Natural killer cell treated with Interleukin-12 subunit alpha and Interleukin-12 subunit beta and Interleukin-15 and Interleukin-18, amount 100 ng/mL, for 72 hours (primary cell): Measurements from ENCODE around the gene TEX35. TPM values are rescaled to one million over a fixed set of nuclear protein-coding genes. Genes with fewer than 3 reads are reported as not detected.

Experiments
- ATAC-seq, 2 donors: fragments of 150-1000 bp; cut with Tn5 transposase in 1 of 2; sonication (Bioruptor Pico), chemical (Tn5 transposase) in 1 of 2; 2 replicates each; pipeline ENCODE4 v1.10.0; 2021
- DNase-seq: peaks from one replicate; pipeline ENCODE4 v3.0.0; 2022; ENCODE audit warnings: low spot score
- H3K27ac Mint-ChIP-seq, 2 donors: 1 replicate in 1 of 2; 2 replicates in 1 of 2; pipeline ENCODE4 v1.8.0; 2022; ENCODE audit warnings: mixed read lengths in 2 of 2, mild to moderate bottlenecking in 1 of 2, moderate library complexity in 1 of 2
- H3K27me3 Mint-ChIP-seq, 2 donors: 1 replicate in 1 of 2; 2 replicates in 1 of 2; pipeline ENCODE4 v1.8.0; 2022; ENCODE audit warnings: mixed read lengths in 2 of 2
- H3K36me3 Mint-ChIP-seq: one replicate; pipeline ENCODE4 v1.8.0; 2022; ENCODE audit warnings: mixed read lengths
- H3K4me1 Mint-ChIP-seq, 2 donors: 1 replicate in 1 of 2; 2 replicates in 1 of 2; pipeline ENCODE4 v1.8.0; 2022; ENCODE audit warnings: low read depth in 2 of 2, mixed read lengths in 2 of 2, mild to moderate bottlenecking in 1 of 2
- H3K4me3 Mint-ChIP-seq: one replicate; pipeline ENCODE4 v1.8.0; 2022; ENCODE audit warnings: mixed read lengths
- H3K9me3 Mint-ChIP-seq: 2 replicates; pipeline ENCODE4 v1.8.0; 2022; ENCODE audit warnings: mixed read lengths
- total RNA-seq, 2 donors: library from RNA; stranded (reverse); gene quantifications; one replicate each; pipeline ENCODE4 v1.2.3, GENCODE V29; 2022

The TEX35 gene
- total RNA-seq, 2 donors from 2014 or later, result not detected

GRCh38 chr1:178513278-178513983 lies 522 bp downstream of the TEX35 start:
- Mint-ChIP-seq H3K4me1 (no peaks in the 10 kb centered on the region), H3K36me3 (no peaks in the 10 kb centered on the region), H3K9me3 (no peaks in the 10 kb centered on the region), H3K27ac (no peak overlapping the region), H3K4me3 (no peak overlapping the region), H3K27me3 (peaks cover 1 to 5% of the 10 kb centered on the region in 2 donors)
- no peak for ATAC-seq
- DNase-seq, result no peak

- Mint-ChIP-seq H3K27me3 (peaks cover 8 to 10% of the 10 kb centered on the region in 2 donors), H3K27ac (no peak overlapping the region), H3K9me3 (no peaks in the 10 kb centered on the region), H3K36me3 (no peaks in the 10 kb centered on the region), H3K4me1 (no peaks in the 10 kb centered on the region), H3K4me3 (no peak overlapping the region)
- no peak for ATAC-seq
- peak; percentile 42 for DNase-seq
Observed at GRCh38 chr1:178516110-178516509, 3.2 kb downstream of the TEX35 start.

GRCh38 chr1:178518894-178519293 lies 6.0 kb downstream of the TEX35 start:
- Mint-ChIP-seq H3K27ac (no peak overlapping the region), H3K36me3 (no peaks in the 10 kb centered on the region), H3K4me1 (no peaks in the 10 kb centered on the region), H3K9me3 (no peaks in the 10 kb centered on the region), H3K27me3 (peaks cover 8 to 16% of the 10 kb centered on the region in 2 donors), H3K4me3 (no peak overlapping the region)
- DNase-seq, result peak; percentile 23
- no peak for ATAC-seq

- Mint-ChIP-seq H3K36me3 (no peaks in the 10 kb centered on the region), H3K4me3 (no peak overlapping the region), H3K9me3 (no peaks in the 10 kb centered on the region), H3K4me1 (no peaks in the 10 kb centered on the region), H3K27me3 (peaks cover 2 to 16% of the 10 kb centered on the region in 2 donors), H3K27ac (no peak overlapping the region)
- ATAC-seq, result peak in 1 of 2 donors; percentile 59
- no peak for DNase-seq
Observed at GRCh38 chr1:178520803-178521202, 7.9 kb downstream of the TEX35 start.

GRCh38 chr1:178521241-178521640 lies 8.3 kb downstream of the TEX35 start:
- Mint-ChIP-seq H3K4me3 (no peak overlapping the region), H3K27ac (no peak overlapping the region), H3K4me1 (no peaks in the 10 kb centered on the region), H3K27me3 (peaks cover 2 to 16% of the 10 kb centered on the region in 2 donors), H3K36me3 (no peaks in the 10 kb centered on the region), H3K9me3 (no peaks in the 10 kb centered on the region)
- DNase-seq (peak; percentile 56), ATAC-seq (peak in 1 of 2 donors; percentile 65)

GRCh38 chr1:178527117-178527516 lies 14.2 kb downstream of the TEX35 start:
- Mint-ChIP-seq H3K36me3 (no peaks in the 10 kb centered on the region), H3K27me3 (peaks cover 0 to 7% of the 10 kb centered on the region in 2 donors), H3K4me1 (no peaks in the 10 kb centered on the region), H3K4me3 (no peak overlapping the region), H3K27ac (no peak overlapping the region), H3K9me3 (no peaks in the 10 kb centered on the region)
- no peak for DNase-seq
- ATAC-seq, result no peak

- Mint-ChIP-seq H3K4me1 (peaks cover 0 to 3% of the 10 kb centered on the region in 2 donors), H3K4me3 (no peak overlapping the region), H3K27ac (no peak overlapping the region), H3K27me3 (peaks cover under 1 to 3% of the 10 kb centered on the region in 2 donors), H3K9me3 (no peaks in the 10 kb centered on the region), H3K36me3 (no peaks in the 10 kb centered on the region)
- ATAC-seq (no peak), DNase-seq (peak; percentile 32)
Observed at GRCh38 chr1:178528228-178528952, 15.5 kb downstream of the TEX35 start.

GRCh38 chr1:178528953-178529335 lies 16.0 kb downstream of the TEX35 start:
- Mint-ChIP-seq H3K27me3 (peaks cover 0 to 3% of the 10 kb centered on the region in 2 donors), H3K4me1 (peaks cover 0 to 3% of the 10 kb centered on the region in 2 donors), H3K36me3 (no peaks in the 10 kb centered on the region), H3K4me3 (no peak overlapping the region), H3K27ac (no peak overlapping the region), H3K9me3 (no peaks in the 10 kb centered on the region)
- ATAC-seq, result no peak
- DNase-seq, result peak; percentile 8

GRCh38 chr1:178529364-178530036 lies 16.6 kb downstream of the TEX35 start:
- ATAC-seq, result no peak
- DNase-seq, result peak; percentile 15
- Mint-ChIP-seq H3K9me3 (no peaks in the 10 kb centered on the region), H3K27ac (no peak overlapping the region), H3K36me3 (no peaks in the 10 kb centered on the region), H3K27me3 (peaks cover 0 to 3% of the 10 kb centered on the region in 2 donors), H3K4me3 (no peak overlapping the region), H3K4me1 (peaks cover 0 to 3% of the 10 kb centered on the region in 2 donors)

- peaks cover 0 to 3% of the 10 kb centered on the region in 2 donors for H3K4me1 Mint-ChIP-seq
- H3K9me3 Mint-ChIP-seq, result no peaks in the 10 kb centered on the region
- peaks cover 0 to 3% of the 10 kb centered on the region in 2 donors for H3K27me3 Mint-ChIP-seq
- DNase-seq, result peak; percentile 31
- H3K4me3 Mint-ChIP-seq, result no peak overlapping the region
- no peak for ATAC-seq
- H3K27ac Mint-ChIP-seq, result no peak overlapping the region
- H3K36me3 Mint-ChIP-seq, result no peaks in the 10 kb centered on the region
Observed at GRCh38 chr1:178530037-178530402, 17.1 kb downstream of the TEX35 start.

- no peak for DNase-seq
- no peaks in the 10 kb centered on the region for H3K9me3 Mint-ChIP-seq
- no peaks in the 10 kb centered on the region for H3K36me3 Mint-ChIP-seq
- H3K27me3 Mint-ChIP-seq, result peaks cover 0 to 3% of the 10 kb centered on the region in 2 donors
- H3K4me3 Mint-ChIP-seq, result no peak overlapping the region
- no peak for ATAC-seq
- H3K4me1 Mint-ChIP-seq, result peaks cover 0 to 3% of the 10 kb centered on the region in 2 donors
- no peak overlapping the region for H3K27ac Mint-ChIP-seq
Observed at GRCh38 chr1:178530502-178530901, 17.6 kb downstream of the TEX35 start.

- H3K27me3 Mint-ChIP-seq, result peaks cover 0 to 3% of the 10 kb centered on the region in 2 donors
- H3K4me1 Mint-ChIP-seq, result peaks cover 0 to 3% of the 10 kb centered on the region in 2 donors
- no peak for ATAC-seq
Observed at GRCh38 chr1:178531887-178532286, 19.0 kb downstream of the TEX35 start.

GRCh38 chr1:178532392-178532791 lies 19.5 kb downstream of the TEX35 start:
- Mint-ChIP-seq H3K9me3 (no peaks in the 10 kb centered on the region), H3K4me3 (no peak overlapping the region), H3K36me3 (no peaks in the 10 kb centered on the region), H3K4me1 (peaks cover 0 to 3% of the 10 kb centered on the region in 2 donors), H3K27me3 (peaks cover 0 to 3% of the 10 kb centered on the region in 2 donors), H3K27ac (no peak overlapping the region)
- DNase-seq (peak; percentile 84), ATAC-seq (peak; percentile 71 to 80)

More at GRCh38 chr1:178531887-178532286, 19.0 kb downstream of the TEX35 start:
- DNase-seq, result no peak
- Mint-ChIP-seq H3K4me3 (no peak overlapping the region), H3K27ac (no peak overlapping the region), H3K36me3 (no peaks in the 10 kb centered on the region), H3K9me3 (no peaks in the 10 kb centered on the region)
